GM12878 (cell line): ENCODE measurements around the gene NAALADL2. TPM values are rescaled to one million over a fixed set of nuclear protein-coding genes. Genes with fewer than 3 reads are reported as not detected.

Experiments
- ATAC-seq: fragments of 200-7000 bp; cut with Tn5 transposase; 3 replicates; pipeline ENCODE4 v1.9.1; 2020; ENCODE audit warnings: mild to moderate bottlenecking, moderate library complexity
- BruUV-seq: library from RNA; stranded (reverse); fragments of 400-500 nt; replicated peaks from 2 replicates; lab custom pipeline; 2021; lab: Mats Ljungman, UMichigan
- CTCF ChIA-PET: fragments of 300-600 bp; sonication (Branson Sonifier 250); formaldehyde crosslinking; extraction: SDS; loops from one replicate; lab custom pipeline; 2021; ENCODE audit warnings: inconsistent platforms; lab: Yijun Ruan, JAX
- POLR2A ChIA-PET: fragments of 350-600 bp; formaldehyde crosslinking; extraction: SDS; loops from one replicate; lab custom pipeline; 2021; ENCODE audit warnings: inconsistent platforms; lab: Charles Lee
- RAD21 ChIA-PET: fragments of 300-600 bp; sonication (Branson Sonifier 250); formaldehyde crosslinking; loops from one replicate; lab custom pipeline; 2023; ENCODE audit warnings: antibody characterized with exemption; ENCODE audit not compliant: unreplicated experiment; lab: Charles Lee
- SMC1A ChIA-PET: fragments of 300-600 bp; sonication (Branson Sonifier 250); formaldehyde crosslinking; loops from one replicate; lab custom pipeline; 2023; ENCODE audit not compliant: unreplicated experiment, uncharacterized antibody; lab: Charles Lee
- DNase-seq: peaks from one replicate; pipeline ENCODE4 v3.0.0-alpha.2; 2011; ENCODE audit warnings: low read depth, low spot score
- FAIRE-seq: peaks from 3 replicates; lab custom pipeline; 2011; peaks lifted over from hg19 to GRCh38; lab: Jason Lieb, UNC
- H2AFZ ChIP-seq: 2 replicates; pipeline ENCODE4 v1.6.0; 2011; ENCODE audit warnings: low read depth, low read length, control low read depth; ENCODE audit not compliant: control insufficient read depth
- H3K27ac ChIP-seq: 2 replicates; pipeline ENCODE4 v1.5.1; 2011; ENCODE audit warnings: control low read depth; ENCODE audit not compliant: control insufficient read depth, insufficient read depth
- H3K27me3 ChIP-seq, 2 experiments: replicated peaks in 1 of 2; 2 replicates each; pipeline versions ENCODE4 v1.6.0 to v1.6.1; 2011; ENCODE audit warnings: low read length in 1 of 2; ENCODE audit not compliant: control insufficient read depth in 2 of 2, insufficient read depth in 2 of 2
- H3K36me3 ChIP-seq, 2 experiments: 2 replicates each; pipeline ENCODE4 v1.5.1; 2011; ENCODE audit warnings: low read length in 1 of 2; ENCODE audit not compliant: control insufficient read depth in 2 of 2, insufficient read depth in 2 of 2
- H3K4me1 ChIP-seq: 2 replicates; pipeline ENCODE4 v1.6.1; 2011; ENCODE audit warnings: mild to moderate bottlenecking, low read length, moderate library complexity, mixed read lengths; ENCODE audit not compliant: control insufficient read depth, insufficient read depth
- H3K4me2 ChIP-seq: 2 replicates; pipeline ENCODE4 v1.6.0; 2011; ENCODE audit warnings: control low read depth; ENCODE audit not compliant: control insufficient read depth, insufficient read depth
- H3K4me3 ChIP-seq: fragments of 200-600 bp; sonication (generic); 2 replicates; pipeline ENCODE4 v1.5.1; 2016
- H3K79me2 ChIP-seq: 2 replicates; pipeline ENCODE4 v1.6.0; 2011; ENCODE audit warnings: low read length; ENCODE audit not compliant: control insufficient read depth, insufficient read depth
- H3K9ac ChIP-seq: 2 replicates; pipeline ENCODE4 v1.8.0; 2011; ENCODE audit warnings: low read length, control low read depth, mixed read lengths; ENCODE audit not compliant: control insufficient read depth, insufficient read depth
- H3K9me3 ChIP-seq: replicated peaks from 3 replicates; pipeline ENCODE4 v1.5.1; 2011; ENCODE audit warnings: mild to moderate bottlenecking, low read length; ENCODE audit not compliant: control insufficient read depth, insufficient read depth
- H4K20me1 ChIP-seq: 2 replicates; pipeline ENCODE4 v1.6.0; 2011; ENCODE audit not compliant: control insufficient read depth, insufficient read depth
- ATF2 ChIP-seq: IDR thresholded peaks from 2 replicates; pipeline ENCODE4 v1.6.1; 2012; ENCODE audit warnings: low read length, inconsistent platforms
- CHD4 ChIP-seq: fragments of 200-600 bp; sonication (generic); IDR thresholded peaks from 2 replicates; pipeline ENCODE4 v1.6.1; 2016; ENCODE audit warnings: mild to moderate bottlenecking
- CTCF ChIP-seq, 3 experiments: IDR thresholded peaks in 2 of 3; conservative IDR thresholded peaks in 1 of 3; 2 replicates each; pipeline ENCODE4 v1.5.1; 2011; ENCODE audit warnings: low read depth in 3 of 3, low read length in 3 of 3, mild to moderate bottlenecking in 3 of 3, control low read depth in 2 of 3, moderate library complexity in 2 of 3, inconsistent platforms in 1 of 3, mixed read lengths in 1 of 3; ENCODE audit not compliant: control insufficient read depth in 2 of 3, insufficient read depth in 1 of 3; ENCODE audit errors: extremely low read depth in 1 of 3
- HCFC1 ChIP-seq: fragments of 150-350 bp; IDR thresholded peaks from 2 replicates; pipeline ENCODE4 v1.6.1; 2014; ENCODE audit warnings: low read length
- HDAC2 ChIP-seq: fragments of 200-600 bp; sonication (generic); IDR thresholded peaks from 2 replicates; pipeline ENCODE4 v1.6.1; 2017
- HSF1 ChIP-seq: fragments of 150-350 bp; IDR thresholded peaks from 2 replicates; pipeline ENCODE4 v1.6.1; 2014; ENCODE audit warnings: mild to moderate bottlenecking, low read depth, low read length
- MAX ChIP-seq: IDR thresholded peaks from 2 replicates; pipeline ENCODE4 v1.6.1; 2012; ENCODE audit warnings: low read depth, low read length, improper control_type of control experiment
- MYB ChIP-seq: fragments of 150-350 bp; IDR thresholded peaks from 2 replicates; pipeline ENCODE4 v1.6.1; 2014; ENCODE audit warnings: mild to moderate bottlenecking, low read depth, low read length, borderline replicate concordance
- NR2C2 ChIP-seq: IDR thresholded peaks from 2 replicates; pipeline ENCODE4 v1.6.1; 2011; ENCODE audit warnings: borderline replicate concordance, low read depth; ENCODE audit not compliant: control insufficient read depth, insufficient read length
- NRF1 ChIP-seq: conservative IDR thresholded peaks from 2 replicates; pipeline ENCODE4 v1.6.1; 2011; ENCODE audit warnings: mild to moderate bottlenecking, low read depth, low read length, improper control_type of control experiment
- RAD21 ChIP-seq: IDR thresholded peaks from 2 replicates; pipeline ENCODE4 v1.6.1; 2011; ENCODE audit warnings: mild to moderate bottlenecking, low read depth, low read length, moderate library complexity; ENCODE audit not compliant: insufficient read depth
- SMAD1 ChIP-seq: fragments of 450-650 bp; IDR thresholded peaks from 2 replicates; pipeline ENCODE4 v1.6.1; 2018; ENCODE audit warnings: mild to moderate bottlenecking, low read depth; ENCODE audit not compliant: partially characterized antibody
- SREBF2 ChIP-seq: IDR thresholded peaks from 2 replicates; pipeline ENCODE4 v1.6.1; 2012; ENCODE audit warnings: mild to moderate bottlenecking, low read length
- ZBTB33 ChIP-seq: fragments of 450-650 bp; IDR thresholded peaks from 2 replicates; pipeline ENCODE4 v1.6.1; 2017; ENCODE audit warnings: mild to moderate bottlenecking
- ZZZ3 ChIP-seq: IDR thresholded peaks from 2 replicates; pipeline ENCODE4 v1.6.1; 2011; ENCODE audit warnings: low read depth; ENCODE audit not compliant: control insufficient read depth, insufficient read length
- WGBS: methylation state at CpG from one replicate; pipeline ENCODE4 v1.1.6; 2016; ENCODE audit warnings: low lambda C conversion rate; ENCODE audit not compliant: insufficient replicate concordance, insufficient coverage; ENCODE audit errors: missing lambda C conversion rate; 5-methylcytosine and 5-hydroxymethylcytosine counted together
- in situ Hi-C: fragments of 300-500 bp; cut with MboI; formaldehyde crosslinking; loops from 9 replicates; pipeline ENCODE4 v1.14.3; 2018; ENCODE audit warnings: mixed read lengths
- intact Hi-C: fragments of 100-400 bp; cut with micrococcal nuclease; formaldehyde crosslinking; loops from one replicate; pipeline ENCODE4 v1.14.2; 2022; ENCODE audit not compliant: unreplicated experiment
- polyA plus RNA-seq, 11 experiments: library from polyadenylated mRNA; depleted of rRNA in 4 of 11; unstranded in 6 of 11; stranded (reverse) in 5 of 11; fragments of >200 nt; fragmentation: Nextera tagmentation in 4 of 11; fragmentation: Illumina TruSeq in 1 of 11; extraction: Ambion mirVana in 4 of 11; extraction: Trizol in 1 of 11; gene quantifications; 1 replicate in 1 of 11; 2 replicates in 10 of 11; pipeline versions ENCODE4 v1.2.1 to v1.2.3, GENCODE V29; 2011 to 2016; ENCODE audit warnings: inconsistent platforms in 2 of 11, missing spikeins in 2 of 11, low read depth in 1 of 11
- total RNA-seq, 4 experiments: library from RNA; depleted of rRNA in 3 of 4; stranded (reverse); fragments of >200 nt in 3 of 4; fragmentation: Illumina TruSeq in 1 of 4; extraction: Trizol in 1 of 4; gene quantifications; 2 replicates each; pipeline versions ENCODE4 v1.2.1 to v1.2.3, GENCODE V29; 2013 to 2021

Gene NAALADL2
- total and polyA plus RNA-seq, 10 of the 15 experiments (the other 5 are each of a cell fraction or from before 2014, with no cell fraction given), result 0.06 to 10.8 (median 0.46) TPM

GRCh38 chr3:175009295-175009694 lies 150.2 kb downstream of the NAALADL2 start:
- Histone ChIP-seq H3K27me3 (no peaks in the 10 kb centered on the region), H4K20me1 (no peaks in the 10 kb centered on the region), H3K79me2 (no peaks in the 10 kb centered on the region), H3K36me3 (no peaks in the 10 kb centered on the region), H3K4me3 (no peak overlapping the region), H3K27ac (no peak overlapping the region), H3K4me2 (no peak overlapping the region), H3K9ac (no peak overlapping the region), H2AFZ (no peak overlapping the region), H3K4me1 (no peaks in the 10 kb centered on the region), H3K9me3 (no peaks in the 10 kb centered on the region)
- ATAC-seq, result no peak
- in situ Hi-C loops (no loop called here), intact Hi-C loops (no loop called here)
- BruUV-seq, result no TSS peak
- WGBS, result 10% methylated on average over 2 of the region's 2 CpGs
- no peak for DNase-seq
- ChIA-PET POLR2A (no interaction called here), CTCF (no interaction called here), RAD21 (no interaction called here), SMC1A (no interaction called here)
- no peak for FAIRE-seq
- no peak for TF ChIP-seq RAD21
- no peak for TF ChIP-seq SMAD1
- TF ChIP-seq MYB, result no peak
- TF ChIP-seq ZBTB33, result no peak
- no peak for TF ChIP-seq NRF1
- TF ChIP-seq CHD4, result no peak
- no peak for TF ChIP-seq HSF1
- no peak for TF ChIP-seq HCFC1
- no peak for TF ChIP-seq NR2C2
- TF ChIP-seq ZZZ3, result no peak
- TF ChIP-seq CTCF (IDR thresholded peaks at IDR 0.05 in 2 of 3, conservative IDR thresholded peaks at IDR 0.05 in 1 of 3; ENCODE audit: control insufficient read depth in 2 of 3, extremely low read depth in 1 of 3, insufficient read depth in 1 of 3, low read depth in 3 of 3, low read length in 3 of 3), result no peak
- TF ChIP-seq SREBF2, result no peak
- TF ChIP-seq HDAC2, result no peak
- TF ChIP-seq MAX, result no peak
- TF ChIP-seq ATF2, result no peak
